Measurements from ENCODE around the gene UTF1. TPM values are rescaled to one million over a fixed set of nuclear protein-coding genes. Genes with fewer than 3 reads are reported as not detected.

Gene UTF1
- total and polyA plus RNA-seq, 9 of the 15 experiments (the other 6 are each of a cell fraction or from before 2014, with no cell fraction given), result 0.35 to 0.46 TPM; not detected in 7

DNA sequence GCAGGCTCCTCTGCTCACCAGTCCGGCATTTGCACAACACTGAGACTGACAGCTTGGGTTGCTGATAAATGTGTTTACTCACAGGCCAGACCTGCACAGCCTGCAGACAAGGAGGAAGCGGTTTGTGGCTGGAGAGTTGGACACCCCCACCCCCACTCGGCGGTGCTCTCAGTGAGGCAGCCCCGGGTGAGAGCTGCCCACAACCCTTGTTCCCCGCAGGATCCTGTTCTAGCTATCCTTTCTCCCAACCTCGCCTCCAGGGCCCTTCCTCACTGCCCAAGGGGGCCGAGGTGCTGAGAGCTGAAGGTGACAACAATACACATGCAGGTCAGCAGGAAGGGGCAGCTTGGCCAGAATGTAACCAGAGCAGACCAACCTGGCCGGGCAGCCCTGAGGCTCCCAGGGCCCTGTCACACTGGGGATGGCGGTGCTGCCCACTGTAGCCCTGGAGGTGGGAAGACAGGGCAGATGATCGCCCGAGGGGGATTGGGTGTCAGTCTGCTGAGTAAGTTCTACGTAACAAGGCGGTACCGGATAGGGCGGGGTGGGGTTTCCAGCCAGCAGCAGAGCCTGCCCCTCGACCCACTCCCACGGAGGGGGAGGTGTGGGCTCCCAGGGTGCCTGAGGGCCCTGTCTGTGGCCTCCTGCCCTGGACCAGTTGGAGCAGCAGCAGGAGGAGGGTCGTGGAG, 48.7 kb downstream of the UTF1 start (continued):
- TF ChIP-seq RCOR1 (IDR thresholded peaks at IDR 0.05; ENCODE audit: borderline replicate concordance in 1 of 2, low read depth in 2 of 2, low read length in 2 of 2) (peak in 1 of 2 experiments; percentile 30; a peak in 1 of 4 replicates), NFRKB (IDR thresholded peaks at IDR 0.05; ENCODE audit: low read depth) (peak; percentile 54; the same call in 1 of the 2 replicates), GABPB1 (CRISPR knock-in tag; IDR thresholded peaks at IDR 0.05) (peak; percentile 23; the same call in 1 of the 2 replicates), RBFOX2 (IDR thresholded peaks at IDR 0.05; ENCODE audit: low read depth, low read length) (peak; percentile 67), MBD2 (IDR thresholded peaks at IDR 0.05; ENCODE audit: borderline replicate concordance, low read depth) (0 out of 2 replicates have a peak, but pooled peaks have one; percentile 9), ZNF311 (CRISPR knock-in tag; IDR thresholded peaks at IDR 0.05) (peak; percentile 53; the same call in 1 of the 2 replicates), ZNF77 (CRISPR knock-in tag; IDR thresholded peaks at IDR 0.05) (no peak), XRCC4 (IDR thresholded peaks at IDR 0.05; ENCODE audit: extremely low read depth, insufficient read depth, insufficient read length) (no peak), ELF4 (CRISPR knock-in tag; IDR thresholded peaks at IDR 0.05) (peak; percentile 54; the same call in 1 of the 2 replicates), TAF7 (tag; IDR thresholded peaks at IDR 0.05) (no peak), NBN (IDR thresholded peaks at IDR 0.05; ENCODE audit: low read depth) (0 out of 2 replicates have a peak, but pooled peaks have one; percentile 32), CBFA2T2 (conservative IDR thresholded peaks at IDR 0.05) (peak; percentile 54; the same call in 1 of the 2 replicates), NEUROD1 (IDR thresholded peaks at IDR 0.05; ENCODE audit: borderline replicate concordance, low read depth, low read length, partially characterized antibody) (peak; percentile 20), HDAC3 (IDR thresholded peaks at IDR 0.05; ENCODE audit: borderline replicate concordance, partially characterized antibody) (peak; percentile 35), CEBPB (tag; IDR thresholded peaks at IDR 0.05) (peak; percentile 92), CBFB (CRISPR knock-in tag; IDR thresholded peaks at IDR 0.05) (peak; percentile 40; the same call in 1 of the 2 replicates), NR2C2 (CRISPR knock-in tag; IDR thresholded peaks at IDR 0.05) (no peak), NR2C2 (tag; IDR thresholded peaks at IDR 0.05) (peak; percentile 31; the same call in 1 of the 2 replicates), FOXA3 (CRISPR knock-in tag; conservative IDR thresholded peaks at IDR 0.05 in 1 of 2, IDR thresholded peaks at IDR 0.05 in 1 of 2) (peak; percentile 79 to 88)
- TF ChIP-seq, protein P1, sequence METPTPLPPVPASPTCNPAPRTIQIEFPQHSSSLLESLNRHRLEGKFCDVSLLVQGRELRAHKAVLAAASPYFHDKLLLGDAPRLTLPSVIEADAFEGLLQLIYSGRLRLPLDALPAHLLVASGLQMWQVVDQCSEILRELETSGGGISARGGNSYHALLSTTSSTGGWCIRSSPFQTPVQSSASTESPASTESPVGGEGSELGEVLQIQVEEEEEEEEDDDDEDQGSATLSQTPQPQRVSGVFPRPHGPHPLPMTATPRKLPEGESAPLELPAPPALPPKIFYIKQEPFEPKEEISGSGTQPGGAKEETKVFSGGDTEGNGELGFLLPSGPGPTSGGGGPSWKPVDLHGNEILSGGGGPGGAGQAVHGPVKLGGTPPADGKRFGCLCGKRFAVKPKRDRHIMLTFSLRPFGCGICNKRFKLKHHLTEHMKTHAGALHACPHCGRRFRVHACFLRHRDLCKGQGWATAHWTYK (CRISPR knock-in tag; IDR thresholded peaks at IDR 0.05), result peak; percentile 80
- TF ChIP-seq, protein P2, sequence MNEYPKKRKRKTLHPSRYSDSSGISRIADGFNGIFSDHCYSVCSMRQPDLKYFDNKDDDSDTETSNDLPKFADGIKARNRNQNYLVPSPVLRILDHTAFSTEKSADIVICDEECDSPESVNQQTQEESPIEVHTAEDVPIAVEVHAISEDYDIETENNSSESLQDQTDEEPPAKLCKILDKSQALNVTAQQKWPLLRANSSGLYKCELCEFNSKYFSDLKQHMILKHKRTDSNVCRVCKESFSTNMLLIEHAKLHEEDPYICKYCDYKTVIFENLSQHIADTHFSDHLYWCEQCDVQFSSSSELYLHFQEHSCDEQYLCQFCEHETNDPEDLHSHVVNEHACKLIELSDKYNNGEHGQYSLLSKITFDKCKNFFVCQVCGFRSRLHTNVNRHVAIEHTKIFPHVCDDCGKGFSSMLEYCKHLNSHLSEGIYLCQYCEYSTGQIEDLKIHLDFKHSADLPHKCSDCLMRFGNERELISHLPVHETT (CRISPR knock-in tag; conservative IDR thresholded peaks at IDR 0.05 in 1 of 2, IDR thresholded peaks at IDR 0.05 in 1 of 2), result peak in 1 of 2 experiments; percentile 85; a peak in 2 of 4 replicates
- TF ChIP-seq, protein P3, sequence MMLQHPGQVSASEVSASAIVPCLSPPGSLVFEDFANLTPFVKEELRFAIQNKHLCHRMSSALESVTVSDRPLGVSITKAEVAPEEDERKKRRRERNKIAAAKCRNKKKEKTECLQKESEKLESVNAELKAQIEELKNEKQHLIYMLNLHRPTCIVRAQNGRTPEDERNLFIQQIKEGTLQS (IDR thresholded peaks at IDR 0.05), result 0 out of 2 replicates have a peak, but pooled peaks have one; percentile 12
- TF ChIP-seq, protein P3 (CRISPR knock-in tag; conservative IDR thresholded peaks at IDR 0.05), result no peak
- TF ChIP-seq, protein P4, sequence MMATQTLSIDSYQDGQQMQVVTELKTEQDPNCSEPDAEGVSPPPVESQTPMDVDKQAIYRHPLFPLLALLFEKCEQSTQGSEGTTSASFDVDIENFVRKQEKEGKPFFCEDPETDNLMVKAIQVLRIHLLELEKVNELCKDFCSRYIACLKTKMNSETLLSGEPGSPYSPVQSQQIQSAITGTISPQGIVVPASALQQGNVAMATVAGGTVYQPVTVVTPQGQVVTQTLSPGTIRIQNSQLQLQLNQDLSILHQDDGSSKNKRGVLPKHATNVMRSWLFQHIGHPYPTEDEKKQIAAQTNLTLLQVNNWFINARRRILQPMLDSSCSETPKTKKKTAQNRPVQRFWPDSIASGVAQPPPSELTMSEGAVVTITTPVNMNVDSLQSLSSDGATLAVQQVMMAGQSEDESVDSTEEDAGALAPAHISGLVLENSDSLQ (IDR thresholded peaks at IDR 0.05), result peak; percentile 97

All from K562 (cell line).